Activated CD4-positive, alpha-beta T cell treated with anti-CD3 and anti-CD28 coated beads for 4 hours (primary cell): ENCODE data around the gene MED26.
"Not testable (repeated sequence)": the region's sequence is repeated elsewhere in the genome, so short reads cannot be mapped to it uniquely, and the experiment has no call there.

Experiments
- DNase-seq, 2 donors: peaks; one replicate each; pipeline ENCODE4 v3.0.0-alpha.2; 2020

Gene MED26, protein sequence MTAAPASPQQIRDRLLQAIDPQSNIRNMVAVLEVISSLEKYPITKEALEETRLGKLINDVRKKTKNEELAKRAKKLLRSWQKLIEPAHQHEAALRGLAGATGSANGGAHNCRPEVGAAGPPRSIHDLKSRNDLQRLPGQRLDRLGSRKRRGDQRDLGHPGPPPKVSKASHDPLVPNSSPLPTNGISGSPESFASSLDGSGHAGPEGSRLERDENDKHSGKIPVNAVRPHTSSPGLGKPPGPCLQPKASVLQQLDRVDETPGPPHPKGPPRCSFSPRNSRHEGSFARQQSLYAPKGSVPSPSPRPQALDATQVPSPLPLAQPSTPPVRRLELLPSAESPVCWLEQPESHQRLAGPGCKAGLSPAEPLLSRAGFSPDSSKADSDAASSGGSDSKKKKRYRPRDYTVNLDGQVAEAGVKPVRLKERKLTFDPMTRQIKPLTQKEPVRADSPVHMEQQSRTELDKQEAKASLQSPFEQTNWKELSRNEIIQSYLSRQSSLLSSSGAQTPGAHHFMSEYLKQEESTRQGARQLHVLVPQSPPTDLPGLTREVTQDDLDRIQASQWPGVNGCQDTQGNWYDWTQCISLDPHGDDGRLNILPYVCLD

DNA sequence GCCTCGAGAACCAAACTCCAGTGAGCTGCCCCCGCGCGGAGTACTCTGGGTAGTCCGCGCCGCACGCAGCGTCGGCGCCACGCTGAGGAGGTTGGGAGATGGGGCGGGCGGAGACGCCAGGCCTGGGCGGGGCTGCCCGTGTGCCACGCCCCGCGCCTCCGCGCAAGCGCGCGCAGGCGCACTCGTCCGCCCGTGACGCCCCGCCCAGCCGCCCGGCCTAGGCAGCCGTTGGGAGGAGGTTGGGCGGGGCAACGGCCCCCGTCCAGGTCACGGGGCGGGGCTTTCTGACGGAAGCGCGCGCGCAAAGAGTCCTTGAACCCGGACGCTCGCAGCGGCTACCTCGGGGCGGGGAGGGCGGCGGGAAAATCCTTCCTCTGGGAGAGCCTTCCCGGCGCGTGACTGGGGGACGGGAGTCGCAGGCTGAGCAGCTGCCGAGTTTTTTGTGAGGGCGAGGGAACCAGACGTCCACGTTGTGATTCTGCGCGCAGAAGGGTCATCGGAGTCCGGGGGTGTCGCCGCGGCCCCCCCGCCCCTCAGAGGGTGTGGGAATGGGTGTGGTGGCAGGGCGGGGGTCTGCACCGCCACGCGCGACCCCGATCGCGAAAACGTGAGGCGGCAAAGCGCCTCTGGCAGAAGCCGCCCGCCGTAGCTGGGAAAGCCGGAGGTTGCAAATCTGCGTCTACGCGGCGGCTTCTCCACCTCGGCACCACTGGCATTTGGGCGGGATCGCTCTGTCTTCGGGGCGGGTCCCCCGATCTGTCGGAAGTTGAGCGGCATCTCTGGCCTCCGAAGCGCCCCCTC lies at the start of gene MED26:
TSS of gene MED26 (minus strand) at position 22 of the 801 bp plus-strand sequence. CDS start 261 bp downstream, outside the sequence.
- peak; percentile 94 for DNase-seq

DNA sequence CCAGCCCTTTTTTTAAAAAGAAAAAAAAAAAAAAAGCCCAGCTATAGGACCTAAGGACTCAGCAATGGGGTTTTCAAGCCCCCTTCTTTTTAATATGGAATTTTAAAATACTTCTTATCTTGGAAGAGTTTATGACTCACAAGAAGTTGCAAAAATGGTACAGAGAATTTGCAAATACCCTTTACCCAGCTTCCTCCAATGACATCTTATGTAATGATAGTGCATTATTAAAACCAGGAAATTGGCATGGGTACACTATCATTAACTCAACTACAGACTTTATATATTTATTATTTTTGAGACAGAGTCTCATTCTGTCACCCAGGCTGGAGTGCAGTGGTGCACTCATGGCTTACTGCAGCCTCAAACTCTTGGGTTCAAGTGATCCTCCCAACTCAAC lies 49.1 kb upstream of the MED26 start:
- DNase-seq, result no peak

DNA sequence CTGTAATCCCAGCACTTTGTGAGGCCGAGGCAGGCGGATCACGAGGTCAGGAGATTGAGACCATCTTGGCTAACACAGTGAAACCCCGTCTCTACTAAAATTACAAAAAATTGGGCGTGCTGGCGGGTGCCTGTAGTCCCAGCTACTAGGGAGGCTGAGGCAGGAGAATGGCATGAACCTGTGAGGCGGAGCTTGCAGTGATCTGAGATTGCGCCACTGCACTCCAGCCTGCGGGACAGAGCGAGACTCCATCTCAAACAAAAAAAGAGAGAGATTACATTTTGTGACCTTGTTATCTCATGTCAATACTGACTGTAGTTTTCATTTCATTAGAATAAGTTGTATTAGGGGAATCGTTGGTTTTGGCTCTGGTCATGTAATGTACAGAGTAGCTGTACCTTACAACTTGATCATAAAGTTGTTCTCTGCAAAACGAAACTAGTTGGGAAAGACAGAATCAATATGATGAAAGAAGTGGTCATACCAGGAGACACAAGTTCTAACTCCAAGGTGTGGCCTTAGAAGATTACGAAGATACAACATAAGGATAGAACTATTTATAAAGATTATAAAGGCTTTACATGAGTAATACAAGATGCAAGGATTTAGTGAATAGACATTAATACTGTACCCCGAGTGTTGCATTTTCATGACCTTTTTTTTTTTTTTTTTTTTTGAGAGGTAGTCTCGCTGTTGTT lies 48.2 kb upstream of the MED26 start:
- DNase-seq, result no peak

DNA sequence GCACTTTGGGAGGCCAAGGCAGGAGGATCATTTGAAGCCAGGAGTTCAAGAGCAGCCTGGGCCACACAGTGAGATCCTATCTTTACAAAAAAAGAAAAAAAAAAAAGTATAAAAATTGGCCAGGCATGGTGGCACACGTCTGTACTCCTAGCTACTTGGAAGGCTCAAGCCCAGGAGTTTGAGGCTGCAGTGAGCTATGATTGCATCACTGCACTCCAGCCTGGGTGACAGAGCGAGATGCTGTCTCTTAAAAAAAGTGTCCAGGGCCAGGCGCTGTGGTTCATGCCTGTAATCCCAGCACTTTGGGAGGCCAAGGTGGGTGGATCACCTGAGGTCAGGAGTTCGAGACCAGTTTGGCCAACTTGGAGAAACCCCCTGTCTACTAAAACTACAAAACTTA lies 45.8 kb upstream of the MED26 start:
- DNase-seq, result not testable (repeated sequence)

DNA sequence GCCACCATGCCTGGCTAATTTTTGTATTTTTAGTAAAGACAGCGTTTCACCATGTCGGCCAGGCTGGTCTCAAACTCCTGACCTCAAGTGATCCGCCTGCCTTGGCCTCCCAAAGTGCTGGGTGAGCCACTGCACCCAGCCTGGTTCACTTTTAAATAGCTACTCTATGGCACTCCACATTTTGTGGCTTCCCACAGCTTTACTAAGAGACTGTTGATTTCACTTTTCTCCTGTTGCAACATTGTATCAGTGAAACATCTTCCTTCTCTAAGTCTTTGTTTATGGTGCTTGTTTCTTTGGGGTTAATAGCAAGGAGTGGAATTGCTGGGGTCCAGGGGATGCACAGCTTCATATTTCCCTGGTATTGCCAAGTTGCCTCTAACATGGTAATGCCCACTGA lies 45.2 kb upstream of the MED26 start:
- no peak for DNase-seq

DNA sequence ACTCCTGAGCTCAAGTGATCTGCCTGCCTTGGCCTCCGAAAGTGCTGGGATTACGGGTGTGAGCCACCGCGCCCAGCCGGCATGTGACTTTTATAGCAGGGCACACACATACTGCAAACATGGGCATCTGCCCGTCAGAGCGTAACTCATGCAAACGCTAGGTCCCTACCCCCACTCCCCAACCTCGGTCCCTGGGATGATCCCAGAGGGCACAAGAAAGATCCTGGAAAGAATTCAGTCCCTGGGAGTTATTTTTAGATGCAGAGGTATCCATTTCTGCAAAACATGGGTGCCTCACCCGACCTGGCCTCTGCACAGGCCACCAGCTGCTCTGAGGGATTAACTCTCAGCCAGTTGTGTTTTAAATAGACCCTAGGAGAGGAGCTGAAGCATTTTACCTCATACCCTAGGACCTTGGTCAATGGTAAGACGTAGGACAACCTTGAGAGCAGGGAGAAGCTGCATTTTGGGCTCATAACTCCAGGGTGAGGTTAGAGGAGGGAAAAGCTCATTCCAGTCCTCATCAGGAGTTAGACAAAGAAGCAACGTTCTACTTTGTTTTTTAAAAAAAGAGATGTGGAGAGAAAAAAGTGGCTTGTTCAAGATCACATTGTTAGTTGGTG lies 43.8 kb upstream of the MED26 start:
- no peak for DNase-seq

DNA sequence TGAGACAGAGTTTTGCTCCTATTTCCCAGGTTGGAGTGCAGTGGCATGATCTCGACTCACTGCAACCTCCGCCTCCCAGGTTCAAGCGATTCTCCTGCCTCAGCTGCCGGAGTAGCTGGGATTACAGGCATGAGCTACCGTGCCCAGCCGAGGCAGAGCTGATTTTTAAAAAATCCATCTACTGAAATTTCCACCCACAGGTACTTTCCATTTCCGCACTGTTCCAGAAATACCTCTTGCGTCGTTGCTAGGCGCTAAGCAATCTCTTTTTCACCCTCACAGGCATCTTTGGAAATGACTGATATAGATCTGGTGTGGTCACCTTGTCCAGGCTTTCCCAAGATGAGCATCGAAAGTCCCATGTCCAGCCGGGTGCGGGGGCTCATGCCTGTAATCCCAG lies 42.3 kb upstream of the MED26 start:
- DNase-seq, result no peak

DNA sequence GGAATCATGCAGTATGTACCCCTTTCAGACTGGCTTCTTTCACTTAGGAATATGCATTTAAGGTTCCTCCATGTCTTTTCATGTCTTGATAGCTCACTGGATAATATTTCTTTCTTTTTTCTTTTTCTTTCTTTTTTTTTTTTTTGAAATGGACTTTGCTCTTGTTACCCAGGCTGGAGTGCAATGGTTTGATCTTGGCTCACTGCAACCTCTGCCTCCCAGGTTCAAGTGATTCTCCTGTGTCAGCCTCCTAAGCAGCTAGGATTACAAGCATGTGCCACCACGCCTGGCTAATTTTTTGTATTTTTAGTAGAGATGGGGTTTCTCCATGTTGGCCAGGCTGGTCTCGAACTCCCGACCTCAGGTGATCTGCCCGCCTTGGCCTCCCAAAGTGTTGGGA lies 40.7 kb upstream of the MED26 start:
- not testable (repeated sequence) for DNase-seq

DNA sequence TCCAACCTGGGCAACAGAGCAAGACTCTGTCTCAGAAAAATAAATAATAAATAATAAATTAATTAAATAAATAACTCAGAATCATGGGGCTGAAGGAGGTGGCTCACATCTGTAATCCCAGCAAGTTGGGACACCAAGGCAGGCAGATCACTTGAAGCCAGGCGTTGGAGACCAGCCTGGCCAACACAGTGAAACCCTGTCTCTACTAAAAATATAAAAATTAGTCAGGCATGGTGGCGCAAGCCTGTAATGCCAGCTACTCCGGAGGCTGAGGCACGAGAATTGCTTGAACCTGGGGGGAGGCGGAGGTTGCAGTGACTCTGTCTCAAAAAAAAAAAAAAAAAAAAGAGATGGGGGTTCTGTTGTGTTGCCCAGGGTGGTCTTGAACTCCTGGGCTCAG lies 40.2 kb upstream of the MED26 start:
- DNase-seq, result no peak

DNA sequence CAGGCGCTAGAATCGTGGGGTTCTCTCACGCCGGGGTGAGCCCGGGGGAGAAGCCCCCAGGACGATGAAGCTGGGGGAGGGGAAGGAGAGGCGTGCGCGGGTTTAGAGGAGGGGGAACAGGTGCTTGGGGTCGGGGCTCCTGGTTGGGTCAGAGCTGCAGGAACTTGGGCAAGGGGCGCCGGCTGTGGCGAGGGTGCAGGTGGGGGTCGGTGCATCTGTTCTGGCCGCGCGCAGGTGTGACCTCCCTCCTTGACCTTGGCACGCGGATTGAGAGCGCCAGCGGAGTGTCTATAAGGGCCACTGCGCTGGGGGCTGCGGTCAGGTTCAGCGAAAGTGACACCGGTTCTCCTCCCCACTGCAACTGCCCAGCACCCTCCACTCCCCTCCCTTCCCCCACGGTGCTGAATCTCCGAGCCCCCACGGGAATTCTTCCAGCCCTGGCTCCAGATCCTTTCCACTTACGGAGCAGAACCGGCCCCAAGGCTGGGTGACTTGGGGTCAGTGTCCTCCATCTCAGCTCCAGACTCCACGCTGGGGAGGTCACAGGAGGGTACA lies 33.6 kb upstream of the MED26 start:
- DNase-seq, result peak in 1 of 2 donors; percentile 7

DNA sequence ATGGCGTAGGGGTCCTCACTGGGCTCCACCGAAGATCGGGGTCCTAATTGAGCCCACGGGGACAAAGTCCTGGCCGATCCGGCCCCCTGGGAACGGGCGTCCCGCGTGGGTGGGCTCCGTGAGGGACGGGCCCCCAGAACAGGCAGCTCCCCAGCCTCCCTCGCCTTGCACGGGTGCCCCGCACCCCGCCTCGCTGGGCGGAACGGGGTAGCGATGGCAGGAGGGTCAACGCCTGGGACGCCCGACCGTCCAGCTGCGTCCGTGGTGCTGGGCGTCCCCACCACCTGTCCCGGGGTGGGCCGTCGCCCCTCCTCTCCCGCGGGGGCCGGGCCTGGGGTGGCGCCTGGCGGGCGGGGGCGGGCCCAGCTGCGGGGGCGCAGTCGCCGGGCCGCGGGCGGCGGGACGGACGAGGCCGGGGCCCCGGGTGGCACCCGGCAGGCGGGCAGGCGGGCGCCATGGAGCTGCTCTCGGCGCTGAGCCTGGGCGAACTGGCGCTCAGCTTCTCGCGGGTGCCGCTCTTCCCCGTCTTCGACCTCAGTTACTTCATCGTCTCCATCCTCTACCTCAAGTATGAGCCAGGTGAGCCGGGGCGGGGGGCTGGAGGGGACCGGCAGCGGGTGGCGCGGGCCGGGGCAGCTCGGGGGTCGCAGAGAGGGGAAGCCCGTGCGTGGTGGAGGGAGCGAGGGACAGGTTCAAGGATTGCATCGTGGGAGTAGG lies 32.9 kb upstream of the MED26 start, which contains the start of gene TMEM38A:
TSS of gene TMEM38A (plus strand) at position 377 of the 717 bp plus-strand sequence. CDS start at position 456, 79 bp downstream.
- peak; percentile 32 to 47 for DNase-seq

DNA sequence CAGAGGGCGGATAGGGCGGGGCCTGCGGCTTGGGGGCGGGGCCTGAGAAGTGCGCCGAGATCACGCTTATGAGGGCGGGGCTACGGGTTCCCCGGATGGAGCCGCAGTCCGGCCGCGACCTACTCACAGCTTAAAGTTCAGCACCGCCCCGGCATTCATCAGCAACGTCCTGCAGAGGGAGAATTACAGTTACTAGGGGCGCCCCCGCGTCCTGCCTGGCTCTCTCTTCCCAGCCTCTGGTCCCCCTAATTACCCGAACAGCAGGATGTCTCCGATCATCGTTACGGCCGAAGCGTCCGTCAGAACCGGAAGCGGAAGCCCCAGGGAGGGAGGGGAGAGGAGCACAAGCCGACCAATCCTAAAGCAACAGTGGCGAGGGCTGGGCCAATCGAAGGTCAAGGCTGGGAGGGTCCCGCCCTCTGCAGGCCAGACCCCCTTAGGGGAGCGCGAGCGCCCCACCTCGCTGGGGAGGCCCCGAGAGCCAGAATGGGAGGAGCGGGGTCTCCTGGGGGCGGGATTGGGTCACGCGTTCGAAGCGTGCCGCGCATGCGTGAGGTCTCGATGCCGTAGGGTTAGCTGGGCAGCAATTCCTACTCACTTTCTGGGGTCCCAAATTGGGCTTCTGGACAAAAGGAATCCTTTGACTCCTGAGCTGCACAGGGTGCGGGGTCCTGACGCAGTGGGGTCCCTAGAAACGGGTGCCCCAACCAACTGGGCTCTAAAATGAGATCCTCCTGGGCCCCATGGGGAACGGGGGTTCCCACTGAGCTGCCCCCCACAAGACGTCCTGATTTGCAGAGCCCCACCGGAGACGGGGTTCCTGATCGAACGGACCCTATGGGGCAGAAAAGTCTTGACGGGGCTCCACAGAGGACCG lies 32.1 kb upstream of the MED26 start, which contains the start of gene SMIM7:
TSS of gene SMIM7 (minus strand) at position 313 of the 877 bp plus-strand sequence. CDS start at position 279, 34 bp downstream.
- DNase-seq, result peak; percentile 98 to 99

DNA sequence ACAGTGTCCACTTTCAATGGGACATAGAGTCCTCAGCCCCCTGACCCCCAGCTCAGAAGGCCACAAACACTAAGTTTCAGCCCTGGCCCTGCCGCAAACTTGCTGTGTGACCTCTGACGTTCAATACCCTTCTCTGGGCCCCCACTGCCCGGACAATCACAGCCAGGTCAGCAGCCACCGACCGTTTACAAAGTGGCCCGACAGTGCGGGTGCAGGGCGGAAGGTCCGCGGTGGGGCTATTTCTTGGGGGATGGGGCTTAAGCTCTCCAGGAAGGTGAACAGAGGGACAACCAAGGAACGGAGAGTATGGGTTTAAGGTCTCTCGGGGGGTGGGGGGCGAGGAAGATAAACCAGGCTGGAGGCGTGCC lies 31.4 kb upstream of the MED26 start:
- no peak for DNase-seq

DNA sequence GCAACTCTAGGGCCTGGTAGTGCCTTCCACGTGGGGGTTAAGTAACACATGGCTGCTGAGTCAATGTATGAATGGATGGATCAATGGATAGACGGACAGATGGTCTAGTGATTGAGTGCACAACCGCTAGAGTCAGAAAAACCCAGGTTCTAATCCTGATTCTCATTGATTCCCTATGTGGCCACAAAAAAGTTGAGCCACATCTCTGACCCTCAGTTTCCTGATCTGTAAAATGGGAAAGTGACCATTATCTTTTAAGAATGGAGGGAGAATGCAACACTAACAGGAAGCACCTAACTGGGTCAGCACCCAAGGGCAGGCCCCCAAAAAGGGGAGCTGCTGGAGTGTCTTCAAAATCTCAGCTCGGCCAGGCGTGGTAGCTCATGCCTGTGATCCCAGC lies 29.4 kb upstream of the MED26 start:
- DNase-seq, result no peak

DNA sequence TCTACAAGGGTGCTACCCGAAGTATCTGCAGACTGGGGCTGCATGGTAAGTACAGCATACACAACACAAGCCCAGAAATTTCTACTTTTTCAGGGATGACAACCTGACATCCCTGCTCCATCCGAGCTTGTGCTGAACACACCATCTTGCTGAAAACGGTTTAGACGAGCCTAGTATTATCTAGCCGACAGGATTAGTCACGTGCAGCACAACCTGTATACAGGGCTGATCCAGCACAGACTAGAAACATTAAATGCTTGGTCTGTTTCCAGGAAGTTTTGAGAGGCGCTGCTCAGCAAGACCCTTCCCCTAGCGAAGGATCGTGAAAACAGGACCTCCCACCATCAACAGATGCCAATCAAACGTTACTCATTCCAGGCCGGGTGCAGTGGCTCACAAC lies 27.7 kb upstream of the MED26 start:
- no peak for DNase-seq

DNA sequence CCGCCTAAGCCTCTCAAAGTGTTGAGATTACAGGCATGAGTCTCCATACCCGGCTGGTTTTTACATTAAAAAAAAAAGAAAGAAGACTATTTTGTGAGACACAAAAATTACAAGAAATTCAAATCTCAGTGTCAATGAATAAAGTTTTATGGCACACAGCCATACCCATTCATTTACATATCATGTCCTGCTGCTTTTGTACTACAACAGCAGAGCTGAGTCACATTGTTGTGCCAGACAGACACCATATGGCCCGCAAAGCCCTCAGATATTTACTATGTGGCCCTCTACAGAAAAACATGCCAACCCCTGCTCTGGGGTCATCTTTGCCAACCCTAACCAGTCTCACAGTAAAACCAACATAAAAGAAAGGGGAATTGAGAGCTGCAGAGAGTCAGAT lies 26.6 kb upstream of the MED26 start:
- DNase-seq, result no peak

DNA sequence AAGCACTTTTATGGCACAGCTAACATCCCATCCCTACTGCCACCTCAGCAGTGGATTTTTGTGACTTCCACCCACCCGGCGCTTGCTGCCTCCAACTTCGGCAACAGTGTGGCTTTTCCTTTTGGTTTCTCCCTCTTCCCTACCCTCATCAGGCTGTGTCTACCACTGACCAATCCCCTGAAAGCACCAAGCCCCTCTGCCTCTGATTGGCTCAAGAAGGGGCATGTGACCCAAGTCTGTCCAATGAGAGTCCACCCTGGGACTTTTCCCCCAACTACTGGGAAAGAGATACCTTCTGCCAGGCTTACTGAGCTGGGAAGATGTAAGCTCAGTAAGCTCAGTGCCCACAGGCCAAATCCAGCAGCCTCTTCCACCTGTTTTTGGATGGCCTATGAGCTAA lies 26.1 kb upstream of the MED26 start:
- DNase-seq, result no peak

DNA sequence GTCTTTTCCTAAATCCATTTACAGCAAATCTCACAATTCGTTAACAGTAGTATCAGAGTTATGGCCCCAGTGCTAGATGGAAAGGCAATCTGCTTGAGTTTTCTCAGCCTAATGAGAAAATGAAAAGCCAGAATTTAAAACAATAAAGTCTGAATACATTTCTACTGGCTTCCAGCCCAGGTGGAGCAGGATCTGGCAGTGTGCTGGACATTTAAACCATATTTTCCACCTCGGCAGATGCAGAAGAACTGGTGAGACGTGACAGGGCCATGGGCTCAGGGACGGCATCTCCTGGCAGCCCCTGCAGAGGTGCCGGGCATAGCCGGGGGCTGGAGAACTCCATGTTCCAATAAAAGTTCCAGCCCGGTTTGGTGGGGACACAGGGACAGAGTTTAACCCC lies 24.9 kb upstream of the MED26 start:
- no peak for DNase-seq

DNA sequence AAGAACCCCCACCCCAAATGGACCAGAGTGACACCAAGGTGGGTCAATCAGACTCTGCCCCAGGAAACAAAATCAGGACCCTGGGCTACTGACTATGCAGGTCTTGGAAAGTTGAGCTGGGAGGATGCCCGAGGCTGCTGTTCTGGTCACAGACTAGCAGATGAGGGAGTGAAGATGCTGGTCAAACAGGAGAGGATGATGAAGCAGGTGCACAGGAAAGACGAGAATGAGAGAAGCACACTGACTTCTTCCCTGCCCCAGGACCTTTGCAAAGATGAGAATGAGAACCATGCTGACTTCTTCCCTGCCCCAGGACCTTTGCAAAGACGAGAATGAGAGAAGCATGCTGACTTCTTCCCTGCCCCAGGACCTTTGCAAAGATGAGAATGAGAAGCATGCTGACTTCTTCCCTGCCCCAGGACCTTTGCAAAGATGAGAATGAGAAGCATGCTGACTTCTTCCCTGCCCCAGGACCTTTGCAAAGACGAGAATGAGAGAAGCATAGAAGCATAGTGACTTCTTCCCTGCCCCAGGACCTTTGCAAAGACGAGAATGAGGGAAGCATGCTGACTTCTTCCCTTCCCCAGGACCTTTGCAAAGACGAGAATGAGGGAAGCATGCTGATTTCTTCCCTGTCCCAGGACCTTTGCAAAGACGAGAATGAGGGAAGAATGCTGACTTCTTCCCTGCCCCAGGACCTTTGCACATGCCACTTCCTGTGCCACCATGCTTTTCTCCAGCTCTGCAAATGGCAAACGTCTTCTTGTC lies 23.6 kb upstream of the MED26 start:
- DNase-seq, result not testable (repeated sequence)

DNA sequence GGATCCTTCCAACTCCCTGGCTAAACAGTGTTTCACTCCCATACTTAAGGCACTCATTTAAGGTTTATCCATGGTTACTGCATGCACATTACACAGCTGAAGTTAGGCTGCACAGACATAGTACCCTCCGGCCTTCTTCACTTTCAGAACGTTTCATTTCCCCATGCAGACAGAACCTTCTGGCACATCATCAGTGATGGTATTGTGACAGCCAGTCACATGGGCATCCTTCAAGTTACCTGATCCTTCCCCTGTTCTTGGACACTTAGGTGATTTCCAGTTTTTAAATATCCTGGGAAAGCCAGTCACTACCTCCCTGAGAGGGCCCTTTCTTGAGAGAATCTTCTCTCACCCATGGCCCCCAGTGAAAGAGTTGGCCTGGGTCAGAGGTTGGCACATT lies 22.8 kb upstream of the MED26 start:
- DNase-seq, result no peak
